ENCODE measurements around the gene BCO1.

BCO1 gene

DNA sequence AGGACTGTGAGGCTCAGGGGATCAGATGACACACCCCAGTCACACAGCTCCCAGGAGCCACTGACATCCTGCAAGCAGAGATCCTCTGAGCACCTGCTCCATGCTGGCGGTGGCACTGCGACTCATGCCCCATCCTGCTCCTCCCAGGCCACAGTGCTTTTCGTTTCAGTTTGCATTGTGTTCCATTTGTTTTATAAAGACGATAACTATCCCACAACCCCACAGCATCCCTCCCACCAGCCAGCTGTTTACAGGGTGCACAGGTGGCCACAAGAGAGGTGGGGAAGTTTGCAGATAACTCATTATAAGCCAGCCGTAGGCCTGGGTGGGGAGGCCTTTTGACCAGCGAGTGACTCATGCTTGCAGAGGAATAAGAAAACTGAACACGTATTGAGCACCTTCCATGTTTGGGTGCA, 28.2 kb downstream of the BCO1 start:
- TF ChIP-seq, protein P1, sequence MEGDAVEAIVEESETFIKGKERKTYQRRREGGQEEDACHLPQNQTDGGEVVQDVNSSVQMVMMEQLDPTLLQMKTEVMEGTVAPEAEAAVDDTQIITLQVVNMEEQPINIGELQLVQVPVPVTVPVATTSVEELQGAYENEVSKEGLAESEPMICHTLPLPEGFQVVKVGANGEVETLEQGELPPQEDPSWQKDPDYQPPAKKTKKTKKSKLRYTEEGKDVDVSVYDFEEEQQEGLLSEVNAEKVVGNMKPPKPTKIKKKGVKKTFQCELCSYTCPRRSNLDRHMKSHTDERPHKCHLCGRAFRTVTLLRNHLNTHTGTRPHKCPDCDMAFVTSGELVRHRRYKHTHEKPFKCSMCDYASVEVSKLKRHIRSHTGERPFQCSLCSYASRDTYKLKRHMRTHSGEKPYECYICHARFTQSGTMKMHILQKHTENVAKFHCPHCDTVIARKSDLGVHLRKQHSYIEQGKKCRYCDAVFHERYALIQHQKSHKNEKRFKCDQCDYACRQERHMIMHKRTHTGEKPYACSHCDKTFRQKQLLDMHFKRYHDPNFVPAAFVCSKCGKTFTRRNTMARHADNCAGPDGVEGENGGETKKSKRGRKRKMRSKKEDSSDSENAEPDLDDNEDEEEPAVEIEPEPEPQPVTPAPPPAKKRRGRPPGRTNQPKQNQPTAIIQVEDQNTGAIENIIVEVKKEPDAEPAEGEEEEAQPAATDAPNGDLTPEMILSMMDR (IDR thresholded peaks at IDR 0.05; ENCODE audit: insufficient read depth, low read length, missing control alignments): no peak
- ChIA-PET CTCF (no interaction called here), POLR2A (no interaction called here)
- no peak for DNase-seq (ENCODE audit: low read depth, low spot score)
- no peak overlapping the region for H3K4me3 ChIP-seq (ENCODE audit: low read depth, low read length)

DNA sequence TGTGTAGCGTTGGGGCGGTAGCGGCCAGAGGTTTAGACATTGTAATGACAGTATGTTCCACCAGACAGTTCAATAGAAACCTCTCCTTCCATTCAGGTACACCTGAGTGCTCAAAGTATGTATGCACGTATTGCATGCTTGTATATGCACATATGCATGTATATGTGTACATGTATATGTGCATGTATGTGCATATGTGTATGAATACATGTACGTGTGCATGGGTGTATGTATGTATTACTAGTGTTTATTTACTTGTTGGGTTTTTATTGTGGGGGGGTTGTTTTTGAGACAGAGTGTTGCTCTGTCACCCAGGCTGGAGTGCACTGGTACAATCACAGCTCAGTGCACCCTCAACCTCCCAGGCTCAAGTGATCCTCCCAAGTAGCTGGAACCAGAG, 30.0 kb downstream of the BCO1 start:
- no peak overlapping the region for H3K4me3 ChIP-seq (ENCODE audit: low read depth, low read length)
- TF ChIP-seq, protein P1 (IDR thresholded peaks at IDR 0.05; ENCODE audit: insufficient read depth, low read length, missing control alignments): no peak
- CTCF ChIA-PET: interaction anchor here (1.2 kb wide), 1 partner anchor 7 kb away, joined by 3 read pairs; no protein-coding TSS in a partner anchor
- POLR2A ChIA-PET: no interaction called here
- no peak for DNase-seq (ENCODE audit: low read depth, low spot score)

DNA sequence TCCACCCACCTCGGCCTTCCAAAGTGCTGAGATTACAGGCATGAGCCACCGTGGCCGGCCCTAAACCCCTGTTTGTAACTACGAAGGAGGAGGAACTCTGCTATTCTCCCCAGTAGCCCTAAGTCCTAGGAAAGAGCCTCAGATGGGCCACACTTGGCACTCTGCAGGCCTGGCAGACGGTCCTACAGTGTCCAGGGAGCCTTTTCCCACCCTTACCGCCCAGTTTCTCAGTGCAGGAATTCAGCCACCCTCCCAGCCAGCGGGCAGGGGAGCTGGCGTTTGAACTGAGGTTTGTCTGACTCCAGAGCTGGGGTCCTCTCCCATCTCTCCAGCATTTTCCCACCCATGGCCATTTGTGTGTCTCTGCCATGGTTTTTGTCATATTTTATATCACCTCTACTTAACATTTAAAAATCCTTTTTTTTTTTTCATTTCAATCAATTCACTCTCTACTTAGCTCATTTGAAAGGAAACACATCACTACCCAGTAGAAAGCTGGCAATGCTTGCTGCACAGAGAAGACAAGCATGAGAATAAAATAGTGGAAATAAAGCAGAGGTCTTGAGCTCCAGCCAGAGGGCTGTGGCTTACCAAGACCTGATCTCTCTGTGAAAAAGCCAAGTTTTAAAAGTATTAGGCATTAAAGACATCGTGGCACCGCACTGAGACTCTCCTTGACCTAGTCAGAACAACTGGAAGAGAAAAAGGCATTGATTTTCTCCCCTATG, 34.9 kb downstream of the BCO1 start:
- no peak overlapping the region for H3K4me3 ChIP-seq (ENCODE audit: low read depth, low read length)
- TF ChIP-seq, protein P1 (IDR thresholded peaks at IDR 0.05; ENCODE audit: insufficient read depth, low read length, missing control alignments): no peak
- ChIA-PET CTCF (interaction anchor here (1.3 to 1.7 kb wide), 2 partner anchors 12 to 14 kb away, joined by 3 to 7 read pairs; no protein-coding TSS in a partner anchor), POLR2A (no interaction called here)
- no peak for DNase-seq (ENCODE audit: low read depth, low spot score)

DNA sequence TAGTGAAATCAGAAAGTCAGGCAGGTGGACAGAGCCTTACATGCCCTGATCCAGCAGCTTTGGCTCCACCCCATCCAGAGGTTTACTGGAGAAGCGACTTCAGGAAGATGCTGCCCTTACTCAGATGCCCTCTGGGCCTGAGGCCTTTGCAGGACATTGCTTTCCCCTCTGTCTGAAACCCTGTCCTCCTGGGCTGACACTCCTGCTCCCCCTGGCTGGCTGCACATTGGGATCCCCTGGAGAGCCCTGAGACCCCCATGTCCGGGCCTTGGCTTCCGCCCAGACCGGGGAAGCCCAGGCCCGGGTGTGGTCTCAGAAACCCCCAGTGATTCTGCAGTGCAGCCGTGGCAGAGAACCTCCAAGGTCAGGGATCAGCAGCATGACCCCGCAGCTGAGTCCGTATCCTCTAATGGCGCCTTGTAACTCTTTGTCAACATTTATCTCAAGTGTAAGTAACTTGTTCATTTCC, 36.6 kb downstream of the BCO1 start:
- no peak overlapping the region for H3K4me3 ChIP-seq (ENCODE audit: low read depth, low read length)
- ChIA-PET CTCF (interaction anchor here (0.8 to 1.3 kb wide), 2 partner anchors 10 to 16 kb away, joined by 3 read pairs; no protein-coding TSS in a partner anchor), POLR2A (no interaction called here)
- TF ChIP-seq, protein P1 (IDR thresholded peaks at IDR 0.05; ENCODE audit: insufficient read depth, low read length, missing control alignments): no peak
- DNase-seq (ENCODE audit: low read depth, low spot score): no peak

DNA sequence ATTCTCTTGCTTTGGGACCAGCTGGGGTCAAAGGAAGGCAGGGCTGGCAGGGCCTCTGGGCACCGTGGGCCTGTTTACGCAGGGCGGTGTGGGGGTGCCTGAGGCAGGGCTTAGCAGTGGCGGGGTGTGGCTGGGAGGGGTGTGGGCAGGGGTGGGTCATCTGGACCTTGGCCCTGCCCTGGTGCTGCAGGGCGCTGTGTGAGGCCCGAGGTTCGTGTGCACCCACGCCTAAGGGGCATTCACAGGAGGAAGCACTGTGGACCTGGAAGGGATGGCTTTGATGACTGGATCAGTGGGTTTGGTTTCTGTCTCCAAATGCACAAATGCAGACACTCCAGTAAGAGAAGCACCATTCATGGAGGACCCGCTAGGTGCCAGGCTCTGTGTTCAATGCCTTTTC, 37.3 kb downstream of the BCO1 start:
- ChIA-PET POLR2A (no interaction called here), CTCF (interaction anchor here (0.9 kb wide), 1 partner anchor 15 kb away, joined by 6 read pairs; no protein-coding TSS in a partner anchor)
- no peak for DNase-seq (ENCODE audit: low read depth, low spot score)
- H3K4me3 ChIP-seq (ENCODE audit: low read depth, low read length): no peak overlapping the region
- TF ChIP-seq, protein P1 (IDR thresholded peaks at IDR 0.05; ENCODE audit: insufficient read depth, low read length, missing control alignments): no peak

DNA sequence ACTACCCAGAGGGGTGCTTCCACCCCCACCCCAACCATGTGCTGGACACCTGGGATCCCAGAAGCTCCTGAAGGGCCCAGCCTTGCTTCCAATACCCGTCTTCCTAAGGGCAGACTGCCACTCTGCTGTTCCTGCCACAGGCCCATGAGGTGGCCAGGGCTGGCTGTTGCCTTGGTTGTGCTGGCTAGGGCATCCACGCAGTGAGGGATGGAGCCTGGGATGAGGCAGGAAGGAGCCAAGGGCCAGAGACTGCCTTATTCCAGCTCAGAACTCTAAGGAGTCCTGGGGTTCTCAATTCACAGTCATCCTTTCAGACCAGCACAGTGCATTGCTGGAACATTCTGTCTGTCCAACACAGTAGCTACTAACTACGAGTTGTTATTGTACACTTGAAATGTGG, 37.8 kb downstream of the BCO1 start:
- ChIA-PET CTCF (interaction anchor here (0.6 to 0.9 kb wide), 2 partner anchors 15 to 69 kb away, joined by 3 to 6 read pairs; no protein-coding TSS in a partner anchor), POLR2A (no interaction called here)
- H3K4me3 ChIP-seq (ENCODE audit: low read depth, low read length): no peak overlapping the region
- TF ChIP-seq, protein P1 (IDR thresholded peaks at IDR 0.05; ENCODE audit: insufficient read depth, low read length, missing control alignments): no peak
- no peak for DNase-seq (ENCODE audit: low read depth, low spot score)

Data from AG04449 (cell line).